Bone marrow (tissue), 2 donors: ENCODE results near the gene INTS12.
A peak's percentile ranks its signal among the peaks of the same experiment; 100 is the strongest.

ENCODE experiments used
- DNase-seq, 2 donors: peaks; one replicate each; lab custom pipeline; 2025; lab: John Stamatoyannopoulos, UW

The INTS12 gene

GRCh38 chr4:105683038-105683437, 25.5 kb downstream of the INTS12 start:
- no peak for DNase-seq

DNA sequence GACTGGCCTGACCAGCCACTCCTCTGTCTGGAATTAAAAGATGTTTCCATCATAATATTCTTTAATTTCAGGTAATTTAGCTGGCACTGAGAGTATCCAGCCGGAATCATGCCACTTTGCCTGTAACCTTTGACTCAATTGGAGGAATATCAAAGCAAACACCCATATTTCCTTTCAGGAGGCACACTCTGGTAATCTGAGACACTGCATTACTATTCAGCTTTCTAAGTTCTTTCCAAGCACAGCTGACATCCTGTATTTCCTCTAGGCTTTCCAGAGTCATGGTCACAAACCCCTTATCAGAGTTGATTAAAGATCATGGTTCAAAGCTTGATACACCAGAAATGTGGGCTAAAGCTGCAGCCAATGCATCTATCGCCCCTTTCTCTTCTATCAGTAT, 29.3 kb downstream of the INTS12 start:
- DNase-seq: no peak

DNA sequence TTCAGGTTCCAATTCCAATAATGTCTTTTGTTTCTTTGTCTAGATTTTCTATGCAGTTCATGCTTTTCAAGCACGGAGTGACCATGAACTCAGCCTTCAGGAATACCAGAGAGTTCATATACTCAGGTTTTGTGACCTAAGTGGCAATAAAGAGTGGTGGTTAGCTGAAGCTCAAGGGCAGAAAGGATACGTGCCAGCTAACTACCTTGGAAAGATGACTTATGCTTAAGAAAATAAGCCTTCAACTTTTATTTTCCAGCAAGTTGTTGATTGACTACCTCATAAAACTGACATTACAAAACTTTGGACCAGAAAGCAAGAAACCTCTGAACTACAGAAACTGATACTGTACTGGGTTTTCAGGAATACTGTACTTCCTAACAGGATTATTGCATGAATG, 30.8 kb downstream of the INTS12 start:
- DNase-seq: no peak

DNA sequence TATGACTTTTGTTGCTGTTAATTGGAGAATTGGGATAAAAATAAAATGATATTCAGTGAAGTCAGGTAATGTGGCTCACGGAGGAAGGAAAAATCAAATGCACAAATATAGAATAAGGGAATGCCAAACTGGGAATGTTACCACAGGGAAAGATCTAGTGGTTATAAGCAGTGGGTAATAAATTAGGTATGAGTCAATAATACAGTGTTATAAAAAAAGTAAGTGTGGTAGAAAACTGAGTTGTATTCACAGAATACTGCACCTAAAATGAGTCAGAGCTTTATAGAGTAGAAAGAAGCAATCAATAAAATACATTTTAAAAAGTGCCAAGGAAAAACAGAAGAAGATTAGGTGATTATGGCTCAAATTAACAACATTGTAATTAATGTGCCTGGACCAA, 34.5 kb downstream of the INTS12 start:
- DNase-seq: no peak

- DNase-seq: no peak
Measured at GRCh38 chr4:105671301-105671700, 37.2 kb downstream of the INTS12 start.

- no peak for DNase-seq
Measured at GRCh38 chr4:105670684-105671083, 37.8 kb downstream of the INTS12 start.

GRCh38 chr4:105666693-105667092, 41.8 kb downstream of the INTS12 start:
- DNase-seq: no peak

DNA sequence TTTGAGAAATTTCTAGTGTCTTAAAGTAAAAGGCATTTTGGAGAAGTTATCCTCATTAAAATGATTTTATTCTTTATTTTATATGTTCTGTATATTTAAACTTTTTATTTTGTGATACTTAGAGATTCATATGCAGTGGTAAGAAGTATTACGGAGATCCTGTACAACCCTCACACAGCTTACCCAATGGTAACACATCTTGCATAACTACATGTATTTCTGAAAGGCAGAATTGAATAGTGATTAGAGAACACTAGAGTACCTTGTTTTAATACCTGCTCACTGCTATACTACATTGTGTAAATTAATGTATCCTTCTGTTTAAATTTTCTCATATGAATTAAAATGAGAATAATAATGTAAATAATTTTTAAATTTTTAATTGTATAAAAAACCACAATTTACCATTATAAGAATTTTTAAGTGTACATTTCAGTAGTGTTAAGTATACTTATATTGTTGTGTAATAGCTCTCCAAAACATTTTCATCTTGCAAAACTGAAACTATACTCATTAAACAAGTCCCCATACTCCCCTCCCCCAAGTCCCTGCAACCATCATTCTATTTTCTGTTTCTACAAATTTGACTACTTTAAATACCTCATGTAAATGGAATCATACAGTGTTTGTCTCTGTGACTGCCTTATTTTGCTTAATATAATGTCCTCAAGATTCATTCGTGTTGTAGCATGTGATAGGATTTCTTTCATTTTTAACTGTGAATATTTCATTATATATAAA, 45.4 kb downstream of the INTS12 start:
- no peak for DNase-seq

DNA sequence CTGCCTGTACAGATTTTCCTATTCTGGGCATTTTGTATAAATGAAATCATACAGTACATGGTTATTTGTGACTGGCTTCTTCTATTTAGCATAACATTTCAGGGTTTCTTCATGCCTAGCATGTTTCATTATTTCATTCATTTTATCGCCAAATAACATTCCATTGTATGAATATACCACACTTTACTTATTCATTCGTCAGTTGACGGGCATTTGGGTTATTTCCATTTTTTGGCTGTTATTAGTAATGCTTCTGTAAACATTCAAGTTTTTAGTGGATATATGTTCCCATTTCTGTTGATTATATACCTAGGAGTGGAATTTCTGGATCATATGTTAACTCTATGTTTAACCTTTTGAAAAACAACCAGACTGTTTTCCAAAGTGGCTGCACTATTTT, 47.5 kb downstream of the INTS12 start:
- DNase-seq: no peak

GRCh38 chr4:105659190-105659589, 49.3 kb downstream of the INTS12 start:
- no peak for DNase-seq

DNA sequence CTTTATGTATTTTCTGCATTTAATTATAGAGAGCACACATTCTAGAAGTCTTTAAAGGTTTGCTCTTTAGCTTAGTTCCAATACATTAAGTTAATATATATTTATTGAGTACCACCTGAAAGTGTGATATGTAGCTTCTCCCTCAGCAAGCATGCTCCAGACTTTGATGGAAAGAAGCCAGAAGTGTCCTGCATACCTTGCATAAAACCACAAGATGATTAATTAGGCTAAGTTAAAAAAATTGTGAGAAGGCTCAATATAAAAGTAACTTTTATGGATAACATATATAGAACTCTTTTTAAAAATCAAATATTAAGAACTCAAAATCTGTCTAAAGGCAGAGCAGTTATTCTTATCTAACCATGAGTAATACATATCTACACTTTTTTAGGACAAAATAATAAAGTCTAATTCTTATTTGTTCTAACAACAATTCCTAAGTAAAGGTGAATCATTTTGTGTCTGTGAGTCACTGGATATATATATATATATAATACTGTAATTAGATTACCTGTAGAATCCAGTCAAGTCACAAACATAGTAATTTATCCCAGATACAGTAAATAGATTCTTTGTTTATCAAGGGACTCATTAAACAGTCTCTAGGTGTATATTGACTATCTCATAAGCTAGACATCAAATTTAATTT, 51.2 kb downstream of the INTS12 start:
- no peak for DNase-seq

DNA sequence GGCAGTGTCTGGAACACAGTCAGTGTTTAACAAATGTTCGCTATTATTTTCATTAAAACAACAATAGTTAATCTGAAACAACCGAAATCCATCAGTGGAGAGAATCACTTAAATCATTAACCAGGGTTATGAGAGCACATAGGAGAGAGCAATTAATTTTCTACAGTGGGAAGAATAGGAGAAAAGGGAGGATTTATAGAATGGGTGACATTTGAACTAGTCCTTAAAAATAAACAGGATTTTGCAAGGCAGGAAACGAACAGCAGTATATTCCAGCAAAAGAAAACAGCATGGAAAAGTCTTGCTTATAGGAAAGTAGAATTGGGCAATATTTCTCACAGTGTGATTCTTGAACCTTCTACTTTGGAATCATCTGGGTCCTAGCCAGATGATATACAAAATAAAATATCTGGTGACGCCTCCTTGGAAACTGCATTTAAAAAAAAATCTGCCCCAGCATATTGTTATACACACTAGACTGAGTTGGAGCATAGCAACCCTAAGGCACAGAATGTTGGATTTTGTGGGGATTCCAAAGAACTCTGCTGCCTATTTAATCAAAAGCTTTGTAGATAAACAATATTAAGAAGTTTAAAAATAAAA, 56.1 kb downstream of the INTS12 start:
- DNase-seq: no peak

- DNase-seq: no peak
Measured at GRCh38 chr4:105651884-105652283, 56.6 kb downstream of the INTS12 start.

- DNase-seq: no peak
Measured at GRCh38 chr4:105650190-105650589, 58.3 kb downstream of the INTS12 start.

DNA sequence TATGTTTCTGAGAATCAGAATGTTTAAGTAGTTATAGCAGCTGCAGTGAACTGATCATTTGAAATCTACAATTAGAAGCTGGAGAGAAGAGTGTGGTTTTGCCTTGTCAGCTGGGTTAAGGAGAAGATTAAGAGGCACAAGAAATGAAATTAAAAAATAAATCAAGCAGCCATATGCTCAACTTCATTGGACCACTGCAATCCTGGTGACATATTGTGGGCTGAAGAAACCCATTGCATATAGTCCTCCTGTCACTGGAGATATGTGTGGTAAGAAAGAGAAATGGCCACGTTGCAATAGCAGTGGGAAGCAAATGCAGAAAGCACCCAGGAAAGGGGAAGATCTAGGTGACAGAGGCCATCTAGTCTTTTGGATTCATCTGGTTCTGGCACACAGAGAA, 63.0 kb downstream of the INTS12 start:
- no peak for DNase-seq

DNA sequence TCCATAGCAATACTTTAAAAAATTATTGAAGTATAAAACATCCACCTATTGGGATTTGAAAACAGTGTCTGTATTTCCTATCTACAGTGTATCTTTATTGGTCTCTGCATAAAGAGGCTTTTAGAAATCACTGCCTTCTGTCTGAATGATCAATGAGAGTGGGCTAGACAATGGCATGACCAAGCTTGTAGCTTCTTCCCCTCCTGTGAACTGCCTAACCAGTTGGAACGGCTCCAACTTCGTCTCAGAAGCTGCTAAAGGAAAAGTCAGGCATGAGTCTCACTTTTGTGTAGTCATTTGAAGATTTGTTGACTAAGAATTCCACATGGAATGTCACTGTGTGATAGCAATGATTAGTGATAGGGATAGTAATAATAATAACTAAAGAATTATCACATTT, 64.2 kb downstream of the INTS12 start:
- DNase-seq: no peak

DNA sequence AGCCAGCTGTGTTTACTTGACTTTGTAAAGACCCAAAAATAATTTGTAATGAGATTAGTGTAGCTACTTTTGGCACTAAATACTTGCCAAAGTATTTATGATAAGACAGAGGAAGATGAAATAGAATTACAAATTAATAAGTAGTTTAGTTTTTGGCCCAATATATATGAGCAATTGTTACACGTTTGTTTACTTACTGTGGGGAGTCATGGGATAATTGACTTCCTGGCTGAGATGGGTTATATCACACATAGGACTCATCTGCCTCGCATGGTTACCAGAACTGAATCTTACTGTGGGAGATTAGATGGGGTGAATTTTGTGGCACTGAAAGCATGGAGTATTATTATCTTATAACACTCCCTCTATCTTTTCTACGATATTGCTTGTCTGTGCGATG, 66.6 kb downstream of the INTS12 start:
- no peak for DNase-seq

DNA sequence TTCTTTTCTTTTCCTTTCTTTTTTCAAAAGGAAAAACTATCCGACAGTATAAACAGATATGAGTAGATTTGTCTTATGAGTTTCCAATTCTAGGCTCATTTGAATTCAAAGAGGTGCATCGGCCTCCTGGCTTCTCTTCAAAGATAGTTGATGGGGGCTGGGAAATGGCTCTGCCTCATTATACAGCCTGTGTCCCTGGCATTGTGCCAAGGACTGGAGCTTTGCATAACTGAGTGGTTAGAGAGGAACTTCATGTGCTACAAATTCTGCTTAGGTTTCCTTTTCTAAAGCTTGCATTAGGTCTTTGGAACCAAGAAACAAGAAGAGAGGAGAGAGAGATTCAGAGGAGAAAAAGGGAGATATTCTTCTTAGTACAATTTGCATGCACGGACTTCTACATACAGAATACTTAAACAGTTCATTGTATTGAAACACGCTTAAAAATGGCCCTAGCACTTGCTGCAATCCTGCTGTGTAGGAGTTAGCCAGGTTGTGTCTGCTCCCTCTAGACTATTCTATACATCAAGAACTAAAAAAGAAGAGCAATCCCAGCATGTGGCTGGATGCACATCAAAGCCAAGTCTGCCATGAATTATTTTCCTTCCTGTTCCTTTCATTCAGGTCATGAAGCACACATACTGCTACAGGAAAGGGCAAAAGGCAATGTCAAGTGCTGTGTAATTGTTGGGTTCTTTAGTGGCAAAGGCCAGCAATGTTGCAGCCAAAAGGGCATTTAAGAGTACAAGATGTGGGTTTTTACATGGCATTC, 70.9 kb downstream of the INTS12 start:
- DNase-seq: peak in 1 of 2 donors; percentile 1

DNA sequence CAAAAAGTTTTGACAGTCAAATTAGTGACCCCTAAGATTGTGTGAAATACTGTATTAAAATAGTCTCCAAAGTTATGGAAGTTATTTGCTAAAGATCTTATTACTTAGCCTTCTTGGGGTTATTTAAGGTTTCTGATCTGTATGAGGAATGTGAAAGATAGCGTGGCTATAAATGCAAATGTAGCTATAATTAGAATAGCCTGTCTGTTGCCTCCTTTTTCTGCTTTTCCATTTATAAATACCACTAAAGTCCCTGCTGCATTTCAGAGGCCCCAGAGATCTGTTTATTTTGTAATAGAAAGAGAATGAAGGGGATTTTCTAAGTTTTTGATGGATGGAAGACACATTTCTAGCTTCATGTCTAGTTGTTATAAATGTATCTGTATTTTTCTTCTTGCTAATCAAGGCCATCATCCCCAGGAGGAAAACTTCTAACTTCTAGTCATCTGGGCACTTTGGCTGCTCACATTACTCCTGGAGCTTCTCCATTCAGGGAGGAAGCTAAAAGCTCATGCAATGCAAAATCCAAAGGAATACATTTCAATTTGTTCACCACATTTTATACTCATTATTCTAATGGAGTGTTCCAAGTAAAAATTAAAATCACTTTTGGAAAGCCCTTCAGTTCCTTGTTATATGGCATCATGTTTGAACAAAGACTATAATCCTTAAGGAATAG, 73.9 kb downstream of the INTS12 start:
- DNase-seq: no peak

DNA sequence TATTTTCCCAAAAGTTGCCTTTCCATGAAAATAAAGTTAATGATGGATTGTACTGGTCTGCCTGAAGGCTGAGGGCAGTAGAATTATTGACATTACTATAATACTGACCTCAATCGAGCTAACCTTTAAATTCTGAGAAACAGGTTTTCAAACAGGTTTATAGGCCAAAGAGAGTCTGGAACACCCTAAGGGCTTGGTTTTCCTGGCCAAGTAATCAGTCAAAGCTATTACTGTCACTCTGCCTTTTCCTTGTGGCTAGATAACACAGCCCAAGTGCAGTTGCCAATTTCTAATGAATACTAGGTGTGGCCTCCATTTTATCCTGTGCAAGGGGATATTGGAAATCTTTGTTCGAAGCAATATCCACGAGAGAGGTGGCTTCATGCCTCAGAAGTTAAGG, 75.2 kb downstream of the INTS12 start:
- DNase-seq: no peak
